Thymus (tissue), 11 donors: ENCODE measurements around the gene FGF12. TPM values are rescaled to one million over a fixed set of nuclear protein-coding genes. Genes with fewer than 3 reads are reported as not detected.

ENCODE experiments used
- DNase-seq, 9 donors: peaks; one replicate each; pipeline ENCODE4 v3.0.0-alpha.2; 2013; ENCODE audit warnings: low spot score in 9 of 9, low read depth in 6 of 9, missing footprints in 1 of 9
- H3K27ac ChIP-seq, 2 donors: one replicate each; pipeline ENCODE4 v1.5.1; 2013; ENCODE audit warnings: control low read depth in 1 of 2, low read depth in 1 of 2, low read length in 1 of 2, mild to moderate bottlenecking in 1 of 2, moderate library complexity in 1 of 2
- H3K27me3 ChIP-seq, 2 donors: one replicate each; pipeline ENCODE4 v1.5.1; 2013; ENCODE audit warnings: low read length in 1 of 2; ENCODE audit not compliant: control insufficient read depth in 2 of 2, insufficient read depth in 1 of 2
- H3K36me3 ChIP-seq, 2 donors: one replicate each; pipeline ENCODE4 v1.5.1; 2013; ENCODE audit warnings: low read length in 1 of 2, mild to moderate bottlenecking in 1 of 2, moderate library complexity in 1 of 2; ENCODE audit not compliant: control insufficient read depth in 2 of 2, insufficient read depth in 2 of 2
- H3K4me1 ChIP-seq, 2 donors: one replicate each; pipeline ENCODE4 v1.5.1; 2013; ENCODE audit warnings: low read length in 2 of 2; ENCODE audit not compliant: control insufficient read depth in 2 of 2, insufficient read depth in 2 of 2
- H3K4me3 ChIP-seq, 2 donors: one replicate each; pipeline ENCODE4 v1.5.1; 2013; ENCODE audit warnings: low read length in 2 of 2, control low read depth in 1 of 2, mild to moderate bottlenecking in 1 of 2
- H3K9me3 ChIP-seq, 2 donors: one replicate each; pipeline ENCODE4 v1.5.1; 2013; ENCODE audit warnings: low read length in 1 of 2, mild to moderate bottlenecking in 1 of 2; ENCODE audit not compliant: control insufficient read depth in 2 of 2, insufficient read depth in 1 of 2
- WGBS: extraction: QIAGEN DNeasy Blood & Tissue Kit; methylation state at CpG from one replicate; pipeline ENCODE4 v1.1.7; 2013; 5-methylcytosine and 5-hydroxymethylcytosine counted together
- polyA plus RNA-seq: library from polyadenylated mRNA; stranded (reverse); fragments of 200-250 nt; gene quantifications from one replicate; pipeline ENCODE4 v1.2.3, GENCODE V29; 2013
- total RNA-seq: library from RNA; stranded (reverse); fragments of 120-200 nt; gene quantifications from one replicate; pipeline ENCODE4 v1.2.4, GENCODE V29; 2013
- donor health status: healthy.

Gene FGF12
- total and polyA plus RNA-seq, 2 donors, result 0.19 to 1.1 TPM

DNA sequence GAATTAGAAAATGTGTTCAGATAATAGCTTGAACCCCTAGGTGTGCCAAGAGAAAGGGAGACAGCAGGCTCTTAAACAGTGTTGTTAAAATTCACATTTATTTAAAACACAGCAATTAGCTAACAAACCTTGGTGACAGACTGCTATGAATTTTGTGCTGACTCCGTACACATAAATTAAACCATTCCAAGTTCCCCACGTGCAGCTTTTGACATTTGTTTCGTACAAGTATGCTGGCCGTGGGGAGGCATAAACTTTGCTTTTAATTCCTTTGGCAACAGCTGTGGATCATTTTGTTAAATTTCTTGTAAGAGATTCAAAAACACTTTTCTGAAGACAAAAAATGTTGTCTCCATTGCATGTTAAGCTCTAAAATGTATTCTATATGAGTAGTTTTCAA lies 465.3 kb downstream of the FGF12 start:
- Histone ChIP-seq H3K4me3 (no peak overlapping the region), H3K36me3 (no peaks in the 10 kb centered on the region), H3K27ac (no peak overlapping the region), H3K9me3 (no peaks in the 10 kb centered on the region), H3K4me1 (no peaks in the 10 kb centered on the region), H3K27me3 (no peaks in the 10 kb centered on the region)
- WGBS, result 89% methylated on average over 4 of the region's 4 CpGs
- DNase-seq, result no peak

DNA sequence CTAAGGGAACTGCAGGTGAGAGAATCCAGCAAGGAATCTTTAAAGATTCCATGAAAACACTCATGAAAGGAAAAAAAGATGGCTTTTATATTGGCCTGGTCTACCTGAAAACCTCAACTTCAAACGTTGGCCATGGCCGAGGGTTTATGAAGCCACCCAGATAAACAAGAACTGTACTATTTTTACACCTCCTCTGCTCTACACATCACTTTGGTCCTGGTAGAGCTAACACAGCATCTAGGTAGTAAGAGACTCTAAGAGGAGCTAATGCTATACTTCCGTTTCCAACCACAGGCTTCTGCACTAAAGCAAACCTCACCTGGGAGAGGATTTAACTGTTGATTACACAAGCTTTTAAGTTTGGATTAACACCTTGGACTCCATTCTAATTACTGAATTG lies 466.2 kb downstream of the FGF12 start:
- H3K27me3 ChIP-seq, result no peaks in the 10 kb centered on the region
- no peaks in the 10 kb centered on the region for H3K36me3 ChIP-seq
- H3K9me3 ChIP-seq, result no peaks in the 10 kb centered on the region
- H3K4me1 ChIP-seq, result no peaks in the 10 kb centered on the region
- DNase-seq, result no peak
- no peak overlapping the region for H3K4me3 ChIP-seq
- H3K27ac ChIP-seq, result no peak overlapping the region
- WGBS, result 92% methylated on average over 3 of the region's 3 CpGs

DNA sequence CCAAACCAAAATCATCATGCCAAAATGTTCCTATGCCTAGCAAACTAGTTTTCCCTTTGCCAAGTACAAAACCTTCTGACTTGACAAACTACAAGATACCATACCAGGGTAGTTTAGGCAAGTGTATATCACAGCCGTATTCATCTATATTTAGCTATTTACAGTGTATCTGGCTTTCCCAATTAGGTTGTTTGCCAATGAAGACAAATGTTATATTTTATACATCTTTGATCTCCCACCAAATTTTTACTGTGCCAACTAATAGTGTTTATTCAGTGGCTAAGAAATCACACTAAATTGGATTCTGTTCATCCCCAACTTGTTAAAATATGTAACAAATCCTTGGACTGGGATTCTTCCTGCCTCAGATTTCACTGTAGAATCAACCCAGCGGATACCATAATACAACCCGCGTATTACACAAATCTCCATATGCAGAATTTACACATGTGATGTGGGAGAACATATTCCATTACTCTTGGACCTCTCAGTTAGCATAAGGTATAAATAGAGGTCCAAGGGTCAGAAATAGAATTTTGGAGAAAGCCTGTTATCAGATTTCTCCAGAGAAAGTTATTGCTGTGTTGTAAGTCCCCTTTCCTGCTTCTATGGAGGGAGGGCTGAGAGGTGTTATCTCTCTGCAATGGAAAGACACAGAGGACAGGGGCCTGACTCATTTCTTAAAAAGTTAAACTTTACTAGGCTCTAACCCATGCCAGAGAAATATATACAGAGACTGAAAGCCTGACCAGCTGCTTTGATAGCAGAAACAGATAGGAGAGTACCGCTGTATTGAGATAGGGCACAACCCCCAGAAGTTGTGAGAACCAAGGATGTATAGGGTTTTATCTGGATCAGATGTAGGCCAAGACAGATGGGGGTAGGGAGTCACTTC lies 467.0 kb downstream of the FGF12 start:
- no peaks in the 10 kb centered on the region for H3K9me3 ChIP-seq
- H3K4me3 ChIP-seq, result no peak overlapping the region
- H3K4me1 ChIP-seq, result no peaks in the 10 kb centered on the region
- no peaks in the 10 kb centered on the region for H3K36me3 ChIP-seq
- no peak for DNase-seq
- H3K27ac ChIP-seq, result no peak overlapping the region
- no peaks in the 10 kb centered on the region for H3K27me3 ChIP-seq
- 97% methylated on average over 5 of the region's 5 CpGs for WGBS

DNA sequence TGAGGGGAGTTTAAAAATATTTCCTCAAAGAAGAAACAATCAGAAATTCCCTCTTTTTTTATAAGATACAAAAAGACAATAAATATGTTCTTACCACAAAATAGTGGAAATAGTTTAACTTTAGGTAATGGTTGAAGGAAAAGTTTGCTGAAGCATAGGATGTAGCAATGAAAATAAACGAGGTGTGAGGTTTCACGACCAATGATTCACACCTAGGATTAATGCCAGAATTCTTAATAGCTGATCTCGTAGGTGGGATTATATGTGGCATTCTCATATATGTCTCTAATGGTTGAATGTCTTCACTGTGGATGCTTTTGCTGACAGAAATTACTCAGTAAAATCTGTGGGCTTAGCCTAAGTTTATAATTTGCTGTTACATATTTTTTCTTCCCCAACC lies 467.7 kb downstream of the FGF12 start:
- H3K27ac ChIP-seq, result no peak overlapping the region
- H3K9me3 ChIP-seq, result no peaks in the 10 kb centered on the region
- no peak overlapping the region for H3K4me3 ChIP-seq
- H3K27me3 ChIP-seq, result no peaks in the 10 kb centered on the region
- H3K36me3 ChIP-seq, result no peaks in the 10 kb centered on the region
- H3K4me1 ChIP-seq, result no peaks in the 10 kb centered on the region
- 86% methylated on average over 3 of the region's 3 CpGs for WGBS
- DNase-seq, result no peak

DNA sequence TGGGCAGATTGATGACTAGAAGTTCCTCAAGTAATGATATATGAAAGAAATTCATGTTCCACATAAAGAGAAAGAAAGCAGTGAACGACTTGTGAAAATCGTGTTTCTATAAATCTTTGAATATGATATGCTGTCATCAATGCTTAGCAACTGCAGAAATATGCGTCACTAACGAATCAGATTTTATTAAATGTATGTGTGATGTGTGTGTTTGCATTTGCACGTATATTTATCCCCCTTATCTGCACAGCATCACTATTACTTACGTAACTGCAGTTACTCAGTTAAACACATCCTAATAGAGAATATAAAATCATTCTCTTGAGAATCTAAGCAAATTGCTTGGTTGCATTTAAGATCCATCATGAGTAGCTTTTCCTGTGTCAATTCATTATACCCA lies 468.6 kb downstream of the FGF12 start:
- H3K4me1 ChIP-seq, result no peaks in the 10 kb centered on the region
- no peak overlapping the region for H3K27ac ChIP-seq
- no peak for DNase-seq
- no peaks in the 10 kb centered on the region for H3K36me3 ChIP-seq
- 95% methylated on average over 6 of the region's 6 CpGs for WGBS
- no peak overlapping the region for H3K4me3 ChIP-seq
- H3K27me3 ChIP-seq, result no peaks in the 10 kb centered on the region
- H3K9me3 ChIP-seq, result no peaks in the 10 kb centered on the region

DNA sequence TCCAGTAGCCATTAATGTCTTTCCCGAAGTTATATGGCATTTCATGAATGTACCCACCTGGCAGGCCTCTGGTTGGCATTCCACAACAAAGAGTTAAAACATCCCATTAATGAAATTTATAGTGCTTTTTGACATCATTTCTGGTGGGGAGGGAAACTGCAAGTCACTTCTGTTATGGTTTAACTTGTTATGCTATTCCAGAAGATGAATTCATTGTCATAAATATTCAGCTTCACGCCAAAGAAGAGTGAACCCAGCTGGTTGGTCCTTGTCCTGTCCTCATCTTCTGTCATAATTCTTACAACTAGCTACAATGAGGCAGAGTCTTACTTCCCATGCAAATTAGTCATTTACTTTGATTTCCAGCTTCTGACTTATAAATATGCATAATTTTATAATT lies 471.5 kb downstream of the FGF12 start:
- H3K9me3 ChIP-seq, result no peaks in the 10 kb centered on the region
- H3K36me3 ChIP-seq, result no peaks in the 10 kb centered on the region
- no peaks in the 10 kb centered on the region for H3K27me3 ChIP-seq
- H3K4me1 ChIP-seq, result no peaks in the 10 kb centered on the region
- no peak for DNase-seq
- 95% methylated on average over 2 of the region's 2 CpGs for WGBS
- no peak overlapping the region for H3K27ac ChIP-seq
- no peak overlapping the region for H3K4me3 ChIP-seq

DNA sequence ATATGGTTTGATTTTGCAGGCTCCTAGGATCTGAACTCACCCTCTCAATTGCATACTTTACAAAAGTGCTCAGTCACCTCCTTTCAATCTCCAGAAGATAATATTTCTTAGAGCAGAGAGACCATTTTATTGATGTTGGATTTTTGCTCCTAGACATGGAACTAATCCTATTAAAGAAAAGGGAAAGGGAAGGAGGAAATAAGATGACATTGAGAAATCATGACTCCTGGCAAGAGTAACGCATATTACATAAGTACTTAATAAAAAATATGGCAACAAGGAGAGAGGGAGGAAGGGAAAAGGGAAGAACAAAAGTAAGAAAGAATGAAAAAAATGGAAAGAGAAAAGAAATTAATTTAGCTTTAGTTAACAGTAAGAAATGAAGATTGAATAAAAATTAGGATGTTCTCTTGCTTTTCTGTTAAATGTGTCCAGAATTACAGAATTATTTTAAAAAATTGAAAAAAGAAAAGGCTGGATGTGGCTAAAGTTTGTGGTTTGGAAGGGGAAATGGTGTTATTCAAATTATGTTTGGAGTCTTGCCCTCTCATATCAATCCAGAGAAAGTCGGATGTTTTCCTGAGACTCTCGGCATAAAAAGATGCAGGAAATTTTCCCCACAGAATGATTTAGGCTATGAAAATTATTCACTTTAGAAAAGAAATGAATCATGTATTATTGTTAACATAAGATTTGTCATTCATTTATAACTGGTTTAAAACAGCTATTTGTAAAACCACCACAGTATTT lies 474.0 kb downstream of the FGF12 start:
- H3K4me1 ChIP-seq, result no peaks in the 10 kb centered on the region
- no peak overlapping the region for H3K27ac ChIP-seq
- no peaks in the 10 kb centered on the region for H3K27me3 ChIP-seq
- H3K9me3 ChIP-seq, result no peaks in the 10 kb centered on the region
- H3K4me3 ChIP-seq, result no peak overlapping the region
- 7% methylated on average over 3 of the region's 3 CpGs for WGBS
- H3K36me3 ChIP-seq, result no peaks in the 10 kb centered on the region
- no peak for DNase-seq

DNA sequence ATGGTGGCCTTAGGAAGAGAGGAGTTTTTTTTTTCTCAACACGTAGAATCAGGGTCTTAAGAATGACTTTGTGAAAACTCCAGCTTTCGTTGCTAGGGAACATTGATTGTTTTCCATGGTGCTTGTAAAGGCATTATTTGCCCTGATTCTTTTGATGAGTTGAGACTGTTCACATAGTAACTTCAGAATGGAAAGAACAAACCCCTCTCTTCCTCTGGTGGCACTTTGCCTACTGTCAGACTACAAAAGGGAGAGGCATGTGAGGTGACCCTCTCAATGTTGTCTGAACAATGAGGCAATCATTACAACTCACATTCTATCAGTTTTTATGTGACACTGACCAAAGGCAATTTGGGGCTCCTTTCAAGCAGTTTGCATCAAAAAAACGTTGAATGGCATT lies 477.8 kb downstream of the FGF12 start:
- no peaks in the 10 kb centered on the region for H3K27me3 ChIP-seq
- DNase-seq, result no peak
- H3K9me3 ChIP-seq, result no peaks in the 10 kb centered on the region
- WGBS, result 83% methylated on average over 3 of the region's 3 CpGs
- H3K4me1 ChIP-seq, result no peaks in the 10 kb centered on the region
- no peaks in the 10 kb centered on the region for H3K36me3 ChIP-seq
- no peak overlapping the region for H3K4me3 ChIP-seq
- no peak overlapping the region for H3K27ac ChIP-seq

DNA sequence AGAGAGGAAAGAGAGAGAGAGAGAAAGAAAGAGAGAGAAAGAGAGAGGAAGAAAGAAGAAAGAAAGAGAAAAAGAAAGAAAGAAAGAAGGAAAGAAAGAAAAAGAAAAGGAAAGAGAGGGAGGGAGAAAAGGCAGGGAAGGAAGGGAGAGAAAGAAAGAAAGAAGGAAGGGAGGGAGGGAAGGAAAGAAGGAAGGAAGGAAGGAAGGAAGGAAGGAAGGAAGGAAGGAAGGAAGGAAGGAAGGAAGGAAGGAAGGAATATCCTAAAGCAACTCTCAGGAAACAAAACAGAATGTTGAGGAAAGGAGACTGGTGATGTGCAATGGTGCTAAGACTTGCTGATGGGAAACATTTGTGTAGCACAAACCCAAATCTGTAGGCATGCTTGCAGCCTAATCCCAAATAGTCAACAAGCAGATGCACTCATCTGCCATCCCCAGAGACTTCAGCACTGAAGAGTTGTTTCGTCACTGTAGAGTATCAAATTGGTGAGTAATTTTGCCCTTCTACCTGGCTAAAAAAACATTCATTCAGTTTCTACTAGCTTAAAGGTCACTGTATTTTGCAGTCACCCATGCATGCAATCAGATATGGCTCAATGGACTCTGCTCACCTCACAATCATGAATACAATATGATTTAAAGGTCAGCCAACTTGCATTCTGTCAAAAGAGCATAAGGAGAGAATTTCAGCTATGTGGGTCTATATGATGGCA lies 480.3 kb downstream of the FGF12 start:
- Histone ChIP-seq H3K36me3 (no peaks in the 10 kb centered on the region), H3K9me3 (no peaks in the 10 kb centered on the region), H3K27me3 (no peaks in the 10 kb centered on the region), H3K4me3 (no peak overlapping the region), H3K27ac (no peak overlapping the region), H3K4me1 (no peaks in the 10 kb centered on the region)
- WGBS, result 88% methylated on average over 1 of the region's 1 CpG
- DNase-seq, result no peak
